LoVo (cell line): ENCODE results near the gene OR4Q2.
"Not testable (repeated sequence)": the region's sequence is repeated elsewhere in the genome, so short reads cannot be mapped to it uniquely, and the experiment has no call there.

Source experiments
- DNase-seq: peaks from one replicate; pipeline ENCODE4 v3.0.0-alpha.2; 2016; ENCODE audit warnings: low spot score

The OR4Q2 gene

GRCh38 chr14:20001863-20002262 lies at the start of gene OR4Q2:
OR4Q2 (plus strand) TSS chr14:20002163.
- no peak for DNase-seq

GRCh38 chr14:19969735-19970134 lies 32.2 kb upstream of the OR4Q2 start:
- not testable (repeated sequence) for DNase-seq

- no peak for DNase-seq
Measured at GRCh38 chr14:19974844-19975243, 27.1 kb upstream of the OR4Q2 start.

GRCh38 chr14:19975291-19975690 lies 26.7 kb upstream of the OR4Q2 start, which contains the start of gene OR4K15:
OR4K15 (plus strand) TSS chr14:19975591; CDS start chr14:19975591, 0 bp downstream.
- DNase-seq = no peak

- DNase-seq = no peak
Measured at GRCh38 chr14:19993438-19993837, 8.5 kb upstream of the OR4Q2 start.

GRCh38 chr14:20002319-20002718 lies 356 bp downstream of the OR4Q2 start:
- no peak for DNase-seq

- DNase-seq = no peak
Measured at GRCh38 chr14:20008156-20008555, 6.2 kb downstream of the OR4Q2 start.

GRCh38 chr14:20019257-20019865 lies 17.4 kb downstream of the OR4Q2 start, which contains the start of gene OR4K14:
OR4K14 (minus strand) TSS chr14:20019307; CDS start chr14:20015193, 4,114 bp downstream.
- no peak for DNase-seq

GRCh38 chr14:20031058-20031457 lies 29.1 kb downstream of the OR4Q2 start:
- no peak for DNase-seq

- no peak for DNase-seq
Measured at GRCh38 chr14:20035449-20035848, 33.5 kb downstream of the OR4Q2 start.

- no peak for DNase-seq
Measured at GRCh38 chr14:20035938-20036337, 34.0 kb downstream of the OR4Q2 start, which contains the start of gene OR4K13. OR4K13 (minus strand) TSS chr14:20036038; CDS start chr14:20034758, 1,280 bp downstream.

GRCh38 chr14:20044243-20044642 lies 42.3 kb downstream of the OR4Q2 start:
- no peak for DNase-seq

GRCh38 chr14:20048202-20048601 lies 46.2 kb downstream of the OR4Q2 start:
- no peak for DNase-seq
